ENCODE measurements around the gene ALAS1.

The ALAS1 gene

DNA sequence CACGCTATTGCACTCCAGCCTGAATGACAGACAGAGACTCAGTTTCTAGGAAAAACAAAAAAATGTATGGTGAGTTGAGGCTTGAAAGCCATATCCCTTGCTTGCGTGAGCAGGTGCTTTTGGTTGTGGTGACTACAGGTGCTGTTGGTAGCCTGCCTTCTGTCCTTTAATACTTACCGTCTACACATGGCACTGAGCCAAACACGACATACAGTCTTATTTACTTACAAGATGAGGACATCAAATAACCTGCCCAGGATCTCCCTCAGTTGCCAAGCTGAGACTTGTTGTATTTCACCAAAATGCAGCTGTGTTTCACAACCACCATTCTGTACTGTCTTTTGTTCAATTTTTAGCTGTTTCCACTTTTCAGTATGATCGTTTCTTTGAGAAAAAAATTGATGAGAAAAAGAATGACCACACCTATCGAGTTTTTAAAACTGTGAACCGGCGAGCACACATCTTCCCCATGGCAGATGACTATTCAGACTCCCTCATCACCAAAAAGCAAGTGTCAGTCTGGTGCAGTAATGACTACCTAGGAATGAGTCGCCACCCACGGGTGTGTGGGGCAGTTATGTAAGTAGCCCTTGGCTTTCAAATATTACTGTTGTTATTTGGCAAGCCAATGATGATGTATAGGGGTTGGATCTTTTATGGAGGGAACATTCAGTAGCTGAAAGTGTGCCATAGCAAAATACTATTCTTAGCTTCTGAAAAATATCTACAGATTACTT lies 6.5 kb downstream of the ALAS1 start:
- in situ Hi-C loops (cut with HindIII; ENCODE audit: low sequenced_read_pairs), result no loop called here
- TF ChIP-seq, protein P1, sequence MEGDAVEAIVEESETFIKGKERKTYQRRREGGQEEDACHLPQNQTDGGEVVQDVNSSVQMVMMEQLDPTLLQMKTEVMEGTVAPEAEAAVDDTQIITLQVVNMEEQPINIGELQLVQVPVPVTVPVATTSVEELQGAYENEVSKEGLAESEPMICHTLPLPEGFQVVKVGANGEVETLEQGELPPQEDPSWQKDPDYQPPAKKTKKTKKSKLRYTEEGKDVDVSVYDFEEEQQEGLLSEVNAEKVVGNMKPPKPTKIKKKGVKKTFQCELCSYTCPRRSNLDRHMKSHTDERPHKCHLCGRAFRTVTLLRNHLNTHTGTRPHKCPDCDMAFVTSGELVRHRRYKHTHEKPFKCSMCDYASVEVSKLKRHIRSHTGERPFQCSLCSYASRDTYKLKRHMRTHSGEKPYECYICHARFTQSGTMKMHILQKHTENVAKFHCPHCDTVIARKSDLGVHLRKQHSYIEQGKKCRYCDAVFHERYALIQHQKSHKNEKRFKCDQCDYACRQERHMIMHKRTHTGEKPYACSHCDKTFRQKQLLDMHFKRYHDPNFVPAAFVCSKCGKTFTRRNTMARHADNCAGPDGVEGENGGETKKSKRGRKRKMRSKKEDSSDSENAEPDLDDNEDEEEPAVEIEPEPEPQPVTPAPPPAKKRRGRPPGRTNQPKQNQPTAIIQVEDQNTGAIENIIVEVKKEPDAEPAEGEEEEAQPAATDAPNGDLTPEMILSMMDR (IDR thresholded peaks at IDR 0.05; ENCODE audit: low read depth, low read length), result no peak
- DNase-seq (ENCODE audit: low read depth, low spot score), result no peak
- no peak overlapping the region for H3K4me3 ChIP-seq (ENCODE audit: low read depth, low read length)

DNA sequence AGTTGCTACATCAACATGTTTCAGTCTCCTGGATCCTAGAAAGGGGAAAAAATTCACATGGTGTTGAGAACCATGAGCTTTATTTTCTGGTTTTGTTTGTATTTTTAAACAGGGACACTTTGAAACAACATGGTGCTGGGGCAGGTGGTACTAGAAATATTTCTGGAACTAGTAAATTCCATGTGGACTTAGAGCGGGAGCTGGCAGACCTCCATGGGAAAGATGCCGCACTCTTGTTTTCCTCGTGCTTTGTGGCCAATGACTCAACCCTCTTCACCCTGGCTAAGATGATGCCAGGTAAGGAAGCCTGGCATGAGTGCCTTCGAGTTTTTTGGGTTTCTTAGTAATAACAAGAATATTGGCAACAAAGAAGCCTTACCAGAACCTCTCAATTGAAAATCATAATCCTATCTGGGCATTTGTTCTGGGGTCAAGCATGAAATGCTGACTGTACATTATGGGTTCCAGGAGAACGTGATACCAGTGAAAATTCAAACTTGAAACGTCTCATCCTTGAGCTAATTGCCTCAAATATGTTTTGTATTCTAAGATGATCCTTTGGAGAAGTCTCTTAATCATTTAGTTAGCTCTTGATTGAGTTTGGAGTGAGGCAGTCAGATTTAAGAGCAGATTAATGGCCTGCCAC lies 7.9 kb downstream of the ALAS1 start:
- in situ Hi-C loops (cut with HindIII; ENCODE audit: low sequenced_read_pairs), result no loop called here
- TF ChIP-seq, protein P1 (IDR thresholded peaks at IDR 0.05; ENCODE audit: low read depth, low read length), result no peak
- H3K4me3 ChIP-seq (ENCODE audit: low read depth, low read length), result no peak overlapping the region
- peak; percentile 39 for DNase-seq (ENCODE audit: low read depth, low spot score)

DNA sequence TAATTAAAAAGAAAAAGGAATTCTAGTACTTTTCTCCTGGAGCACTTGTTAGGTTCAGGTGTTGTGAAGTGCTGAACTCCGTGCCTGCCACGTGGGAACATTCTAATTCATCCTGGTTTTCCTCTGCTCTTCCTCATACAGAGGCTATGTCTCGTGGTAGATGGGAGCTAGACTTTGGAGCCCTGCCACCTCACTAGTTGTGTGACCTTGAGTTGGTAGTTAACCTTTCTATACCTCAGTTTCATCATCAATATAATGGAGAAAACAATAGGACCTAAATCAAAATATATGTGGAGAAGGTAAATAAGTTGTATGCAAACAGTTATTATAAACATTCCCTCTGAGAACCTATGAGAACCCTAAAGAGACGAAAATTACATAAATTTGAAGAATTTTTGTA lies 10.6 kb downstream of the ALAS1 start:
- in situ Hi-C loops (cut with HindIII; ENCODE audit: low sequenced_read_pairs), result no loop called here
- no peak overlapping the region for H3K4me3 ChIP-seq (ENCODE audit: low read depth, low read length)
- no peak for DNase-seq (ENCODE audit: low read depth, low spot score)
- TF ChIP-seq, protein P1 (IDR thresholded peaks at IDR 0.05; ENCODE audit: low read depth, low read length), result no peak

DNA sequence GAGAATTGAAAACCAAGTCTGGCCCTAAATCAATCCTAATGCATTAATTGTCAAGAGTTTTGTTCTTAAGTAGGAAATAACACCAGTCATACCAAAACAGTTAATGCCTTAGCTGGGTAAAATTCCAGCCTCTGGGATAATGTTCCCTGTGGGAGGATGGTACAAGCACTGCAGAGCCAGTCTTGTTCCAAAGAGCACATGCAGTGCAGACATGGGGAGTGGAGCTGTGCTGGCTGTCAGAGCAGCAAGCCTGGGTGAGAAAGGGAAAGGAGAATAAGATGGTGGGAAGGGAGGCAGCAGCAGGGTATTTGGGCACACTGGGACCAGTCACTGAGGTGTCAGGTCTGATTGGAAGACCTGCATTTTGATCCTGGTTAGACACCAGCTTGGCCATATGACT lies 12.1 kb downstream of the ALAS1 start:
- DNase-seq (ENCODE audit: low read depth, low spot score), result no peak
- in situ Hi-C loops (cut with HindIII; ENCODE audit: low sequenced_read_pairs), result no loop called here
- TF ChIP-seq, protein P1 (IDR thresholded peaks at IDR 0.05; ENCODE audit: low read depth, low read length), result no peak
- no peak overlapping the region for H3K4me3 ChIP-seq (ENCODE audit: low read depth, low read length)

DNA sequence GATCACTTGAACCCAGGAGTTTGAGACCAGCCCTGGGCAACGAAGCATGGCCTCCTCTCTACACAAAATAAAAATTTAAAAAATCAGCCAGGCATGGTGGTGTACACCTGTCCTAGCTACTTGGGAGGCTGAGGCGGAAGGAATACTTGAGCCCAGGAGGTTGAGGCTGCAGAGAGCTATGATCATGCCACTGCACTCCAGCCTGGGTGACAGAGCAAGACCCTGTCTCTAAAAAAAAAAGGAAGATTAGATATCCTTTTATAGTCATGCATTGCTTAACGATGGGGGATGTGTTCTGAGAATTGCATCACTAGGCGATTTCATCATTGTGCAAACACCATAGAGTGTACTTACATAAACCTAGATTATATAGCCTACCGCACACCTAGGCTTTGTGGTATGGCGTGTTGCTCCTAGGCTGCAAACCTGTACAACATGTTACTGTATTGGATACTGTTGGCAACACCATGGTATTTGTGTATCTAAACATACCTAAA lies 12.6 kb downstream of the ALAS1 start:
- in situ Hi-C loops (cut with HindIII; ENCODE audit: low sequenced_read_pairs), result no loop called here
- H3K4me3 ChIP-seq (ENCODE audit: low read depth, low read length), result no peak overlapping the region
- DNase-seq (ENCODE audit: low read depth, low spot score), result no peak
- TF ChIP-seq, protein P1 (IDR thresholded peaks at IDR 0.05; ENCODE audit: low read depth, low read length), result no peak

DNA sequence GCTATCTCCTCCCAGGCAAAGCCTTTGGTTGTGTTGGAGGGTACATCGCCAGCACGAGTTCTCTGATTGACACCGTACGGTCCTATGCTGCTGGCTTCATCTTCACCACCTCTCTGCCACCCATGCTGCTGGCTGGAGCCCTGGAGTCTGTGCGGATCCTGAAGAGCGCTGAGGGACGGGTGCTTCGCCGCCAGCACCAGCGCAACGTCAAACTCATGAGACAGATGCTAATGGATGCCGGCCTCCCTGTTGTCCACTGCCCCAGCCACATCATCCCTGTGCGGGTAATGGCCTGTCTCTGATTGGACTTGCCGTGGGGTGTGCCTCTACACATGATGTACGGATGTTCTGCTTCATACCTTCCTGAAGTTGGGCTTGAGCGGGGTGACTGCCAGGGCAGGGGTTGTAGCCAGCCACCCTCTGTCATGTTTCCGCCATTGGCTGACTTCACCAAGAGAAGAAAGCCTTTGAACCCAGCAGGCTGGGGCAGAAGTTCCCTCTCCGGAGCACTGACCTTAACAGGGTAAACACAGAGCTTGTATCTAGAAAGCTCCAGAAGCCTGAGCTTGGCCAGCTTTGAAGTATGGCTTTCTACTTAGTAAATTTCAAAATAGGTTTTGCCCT lies 13.4 kb downstream of the ALAS1 start:
- TF ChIP-seq, protein P1 (IDR thresholded peaks at IDR 0.05; ENCODE audit: low read depth, low read length), result no peak
- H3K4me3 ChIP-seq (ENCODE audit: low read depth, low read length), result no peak overlapping the region
- no peak for DNase-seq (ENCODE audit: low read depth, low spot score)
- in situ Hi-C loops (cut with HindIII; ENCODE audit: low sequenced_read_pairs), result no loop called here
